ENCODE data around the gene DOK5. TPM values are rescaled to one million over a fixed set of nuclear protein-coding genes. Genes with fewer than 3 reads are reported as not detected.
A peak's percentile ranks its signal among the peaks of the same experiment; 100 is the strongest.

The DOK5 gene
- total and polyA plus RNA-seq, 9 of the 15 experiments (the other 6 are each of a cell fraction or from before 2014, with no cell fraction given), result not detected

DNA sequence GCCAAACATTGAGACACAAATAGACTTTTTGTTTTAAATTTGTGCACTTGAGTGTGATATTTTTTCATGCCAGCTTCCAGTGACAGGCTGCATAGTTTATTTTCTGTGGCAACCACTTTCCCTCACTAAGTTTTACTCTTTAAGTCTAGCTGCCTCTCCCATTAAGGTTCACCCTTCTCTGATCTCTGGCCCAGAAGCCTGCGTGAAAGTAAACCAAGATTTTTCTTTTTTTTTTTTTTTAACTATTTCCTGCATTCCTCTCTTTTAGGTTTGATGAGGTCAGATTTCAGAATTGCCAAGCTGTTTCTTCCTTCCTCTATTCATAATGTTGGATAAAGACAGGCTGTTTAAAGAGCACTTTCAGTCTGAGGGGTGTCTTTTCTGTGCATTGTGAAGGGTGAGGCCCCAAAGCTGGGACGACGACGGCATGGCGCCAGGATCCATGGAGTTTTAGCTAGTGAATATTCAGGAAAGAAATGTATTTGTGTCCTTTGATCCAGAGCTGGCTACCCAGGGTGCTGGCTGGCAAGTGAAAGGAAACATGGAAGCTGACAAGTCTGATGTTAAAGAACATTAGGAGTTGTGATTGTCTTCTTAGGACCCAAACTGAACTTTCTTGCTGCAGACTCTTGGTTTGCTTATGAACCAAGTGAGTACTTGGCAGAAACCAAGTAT, 50.7 kb downstream of the DOK5 start:
- no peak for ATAC-seq
- TF ChIP-seq ERF (CRISPR knock-in tag; IDR thresholded peaks at IDR 0.05) (no peak), ZBTB11 (CRISPR knock-in tag; IDR thresholded peaks at IDR 0.05) (peak in 1 of 3 experiments; percentile 50; a peak in 1 of 6 replicates)
- no peak for FAIRE-seq
- Histone ChIP-seq H3K9me1 (ENCODE audit: control insufficient read depth, insufficient read depth, low read length) (no peaks in the 10 kb centered on the region), H3K27me3 (ENCODE audit: control insufficient read depth in 2 of 2, insufficient read depth in 2 of 2, low read length in 2 of 2) (no peaks in the 10 kb centered on the region), H3K9ac (ENCODE audit: insufficient read depth in 1 of 2, low read depth in 2 of 2, low read length in 2 of 2) (no peak overlapping the region), H2AFZ (ENCODE audit: low read depth, low read length) (no peak overlapping the region), H3K36me3 (ENCODE audit: control insufficient read depth, insufficient read depth, low read length) (no peaks in the 10 kb centered on the region), H3K4me3 (no peak overlapping the region), H3K4me1 (replicated peaks in 1 of 2; ENCODE audit: control insufficient read depth in 2 of 2, insufficient read depth in 2 of 2, low read length in 2 of 2) (no peaks in the 10 kb centered on the region), H3K9me3 (replicated peaks; ENCODE audit: control insufficient read depth, insufficient read depth, low read depth, low read length) (no peaks in the 10 kb centered on the region), H3K27ac (ENCODE audit: extremely low read depth, low read depth, low read length) (no peak overlapping the region), H4K20me1 (replicated peaks; ENCODE audit: control insufficient read depth, insufficient read depth, low read length) (no peaks in the 10 kb centered on the region), H3K4me2 (ENCODE audit: insufficient read depth, low read length) (no peak overlapping the region), H3K79me2 (ENCODE audit: control insufficient read depth, insufficient read depth, low read length) (no peaks in the 10 kb centered on the region)
- ChIA-PET POLR2A (no interaction called here), CTCF (ENCODE audit: low intra/inter-chr PET ratio) (no interaction called here)
- DNase-seq (ENCODE audit: extremely low read depth in 1 of 4, low spot score in 3 of 4), result no peak
- in situ Hi-C loops (cut with MboI), result no loop called here
- BruUV-seq (replicated peaks), result no TSS peak
- 0% methylated on average over 5 of the region's 5 CpGs for WGBS (ENCODE audit: insufficient coverage, low coverage, missing lambda C conversion rate)
- intact Hi-C loops (cut with micrococcal nuclease), result no loop called here

Data from K562 (cell line).